SK-N-SH (cell line): ENCODE data around the gene MMP28.
A peak's percentile ranks its signal among the peaks of the same experiment; 100 is the strongest.

ENCODE experiments used
- EP300 ChIP-seq, 2 experiments: IDR thresholded peaks; 2 replicates each; pipeline versions ENCODE4 v1.4.0 to v1.6.1; 2012; ENCODE audit warnings: borderline replicate concordance in 1 of 2, low read depth in 1 of 2, low read length in 1 of 2
- EZH2phosphoT487 ChIP-seq: fragments of 200-600 bp; sonication (generic); IDR thresholded peaks from 2 replicates; pipeline ENCODE4 v1.6.1; 2017; ENCODE audit warnings: low read depth, mixed run types, mild to moderate bottlenecking, antibody characterized with exemption, moderate library complexity, borderline replicate concordance
- FOXJ3 ChIP-seq: sonication (generic); formaldehyde crosslinking; IDR thresholded peaks from 2 replicates; pipeline ENCODE4 v1.5.1; 2020; ENCODE audit warnings: mild to moderate bottlenecking, missing genetic modification reagents
- MXI1 ChIP-seq: IDR thresholded peaks from 2 replicates; pipeline ENCODE4 v1.6.1; 2012; ENCODE audit warnings: mild to moderate bottlenecking, low read depth, low read length, improper control_type of control experiment
- RAD21 ChIP-seq: IDR thresholded peaks from 2 replicates; pipeline ENCODE4 v1.6.1; 2012; ENCODE audit warnings: mild to moderate bottlenecking, low read length
- YY1 ChIP-seq: IDR thresholded peaks from 2 replicates; pipeline ENCODE4 v1.4.0; 2012; ENCODE audit warnings: low read depth, mild to moderate bottlenecking
- TF ChIP-seq, protein P1 (sequence below): fragments of 200-600 bp; sonication (generic); IDR thresholded peaks from 2 replicates; pipeline ENCODE4 v1.6.1; 2017; ENCODE audit warnings: antibody characterized with exemption, mild to moderate bottlenecking, moderate library complexity
- TF ChIP-seq, protein P2 (sequence below): fragments of 150-350 bp; IDR thresholded peaks from 2 replicates; pipeline ENCODE4 v1.6.1; 2017; ENCODE audit warnings: antibody characterized with exemption, low read length, low read depth, borderline replicate concordance
- TF ChIP-seq, protein P3 (sequence below): IDR thresholded peaks from 2 replicates; pipeline ENCODE4 v1.6.1; 2012; ENCODE audit warnings: mild to moderate bottlenecking, low read depth, low read length, moderate library complexity
- TF ChIP-seq, protein P4 (sequence below): IDR thresholded peaks from 2 replicates; pipeline ENCODE4 v1.4.0; 2012; ENCODE audit warnings: low read depth

DNA sequence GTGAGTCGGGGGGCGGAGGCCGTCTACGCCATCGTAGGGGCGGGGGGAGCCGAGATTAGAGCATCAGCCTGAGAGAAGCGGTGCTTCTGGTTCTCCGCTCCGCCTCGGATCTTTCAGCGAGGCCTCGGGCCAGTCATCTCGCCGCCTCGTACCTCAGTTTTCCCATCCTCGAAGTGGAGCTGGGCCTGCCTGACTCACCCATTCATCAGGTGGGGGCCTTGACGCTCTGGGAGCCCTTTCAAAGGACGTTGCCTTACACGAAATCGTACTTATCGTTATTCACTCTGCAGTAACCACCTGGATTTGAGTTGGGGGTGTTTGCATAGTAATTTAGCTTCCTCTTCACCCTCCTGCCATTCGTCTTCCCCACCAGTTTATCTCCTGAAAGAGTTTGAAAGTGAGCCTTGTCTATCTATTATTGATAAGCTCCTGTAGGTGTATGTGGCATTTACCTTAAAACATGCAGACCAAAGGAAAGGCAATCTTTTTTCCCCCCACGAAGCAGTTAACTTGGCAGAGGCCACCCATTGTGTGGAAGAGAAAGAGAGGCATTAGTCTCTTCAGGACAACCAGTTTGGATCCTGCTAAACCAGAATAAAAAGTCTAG lies 14.5 kb upstream of the MMP28 start:
- TF ChIP-seq, protein P1, sequence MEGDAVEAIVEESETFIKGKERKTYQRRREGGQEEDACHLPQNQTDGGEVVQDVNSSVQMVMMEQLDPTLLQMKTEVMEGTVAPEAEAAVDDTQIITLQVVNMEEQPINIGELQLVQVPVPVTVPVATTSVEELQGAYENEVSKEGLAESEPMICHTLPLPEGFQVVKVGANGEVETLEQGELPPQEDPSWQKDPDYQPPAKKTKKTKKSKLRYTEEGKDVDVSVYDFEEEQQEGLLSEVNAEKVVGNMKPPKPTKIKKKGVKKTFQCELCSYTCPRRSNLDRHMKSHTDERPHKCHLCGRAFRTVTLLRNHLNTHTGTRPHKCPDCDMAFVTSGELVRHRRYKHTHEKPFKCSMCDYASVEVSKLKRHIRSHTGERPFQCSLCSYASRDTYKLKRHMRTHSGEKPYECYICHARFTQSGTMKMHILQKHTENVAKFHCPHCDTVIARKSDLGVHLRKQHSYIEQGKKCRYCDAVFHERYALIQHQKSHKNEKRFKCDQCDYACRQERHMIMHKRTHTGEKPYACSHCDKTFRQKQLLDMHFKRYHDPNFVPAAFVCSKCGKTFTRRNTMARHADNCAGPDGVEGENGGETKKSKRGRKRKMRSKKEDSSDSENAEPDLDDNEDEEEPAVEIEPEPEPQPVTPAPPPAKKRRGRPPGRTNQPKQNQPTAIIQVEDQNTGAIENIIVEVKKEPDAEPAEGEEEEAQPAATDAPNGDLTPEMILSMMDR = no peak
- TF ChIP-seq, protein P2, sequence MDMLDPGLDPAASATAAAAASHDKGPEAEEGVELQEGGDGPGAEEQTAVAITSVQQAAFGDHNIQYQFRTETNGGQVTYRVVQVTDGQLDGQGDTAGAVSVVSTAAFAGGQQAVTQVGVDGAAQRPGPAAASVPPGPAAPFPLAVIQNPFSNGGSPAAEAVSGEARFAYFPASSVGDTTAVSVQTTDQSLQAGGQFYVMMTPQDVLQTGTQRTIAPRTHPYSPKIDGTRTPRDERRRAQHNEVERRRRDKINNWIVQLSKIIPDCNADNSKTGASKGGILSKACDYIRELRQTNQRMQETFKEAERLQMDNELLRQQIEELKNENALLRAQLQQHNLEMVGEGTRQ = no peak
- TF ChIP-seq, protein P3, sequence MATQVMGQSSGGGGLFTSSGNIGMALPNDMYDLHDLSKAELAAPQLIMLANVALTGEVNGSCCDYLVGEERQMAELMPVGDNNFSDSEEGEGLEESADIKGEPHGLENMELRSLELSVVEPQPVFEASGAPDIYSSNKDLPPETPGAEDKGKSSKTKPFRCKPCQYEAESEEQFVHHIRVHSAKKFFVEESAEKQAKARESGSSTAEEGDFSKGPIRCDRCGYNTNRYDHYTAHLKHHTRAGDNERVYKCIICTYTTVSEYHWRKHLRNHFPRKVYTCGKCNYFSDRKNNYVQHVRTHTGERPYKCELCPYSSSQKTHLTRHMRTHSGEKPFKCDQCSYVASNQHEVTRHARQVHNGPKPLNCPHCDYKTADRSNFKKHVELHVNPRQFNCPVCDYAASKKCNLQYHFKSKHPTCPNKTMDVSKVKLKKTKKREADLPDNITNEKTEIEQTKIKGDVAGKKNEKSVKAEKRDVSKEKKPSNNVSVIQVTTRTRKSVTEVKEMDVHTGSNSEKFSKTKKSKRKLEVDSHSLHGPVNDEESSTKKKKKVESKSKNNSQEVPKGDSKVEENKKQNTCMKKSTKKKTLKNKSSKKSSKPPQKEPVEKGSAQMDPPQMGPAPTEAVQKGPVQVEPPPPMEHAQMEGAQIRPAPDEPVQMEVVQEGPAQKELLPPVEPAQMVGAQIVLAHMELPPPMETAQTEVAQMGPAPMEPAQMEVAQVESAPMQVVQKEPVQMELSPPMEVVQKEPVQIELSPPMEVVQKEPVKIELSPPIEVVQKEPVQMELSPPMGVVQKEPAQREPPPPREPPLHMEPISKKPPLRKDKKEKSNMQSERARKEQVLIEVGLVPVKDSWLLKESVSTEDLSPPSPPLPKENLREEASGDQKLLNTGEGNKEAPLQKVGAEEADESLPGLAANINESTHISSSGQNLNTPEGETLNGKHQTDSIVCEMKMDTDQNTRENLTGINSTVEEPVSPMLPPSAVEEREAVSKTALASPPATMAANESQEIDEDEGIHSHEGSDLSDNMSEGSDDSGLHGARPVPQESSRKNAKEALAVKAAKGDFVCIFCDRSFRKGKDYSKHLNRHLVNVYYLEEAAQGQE = no peak
- TF ChIP-seq EP300 (IDR thresholded peaks at IDR 0.05; ENCODE audit: borderline replicate concordance in 1 of 2, low read depth in 1 of 2, low read length in 1 of 2) = no peak
- TF ChIP-seq FOXJ3 (CRISPR knock-in tag) = no peak
- no peak for TF ChIP-seq EZH2phosphoT487
- TF ChIP-seq, protein P4, sequence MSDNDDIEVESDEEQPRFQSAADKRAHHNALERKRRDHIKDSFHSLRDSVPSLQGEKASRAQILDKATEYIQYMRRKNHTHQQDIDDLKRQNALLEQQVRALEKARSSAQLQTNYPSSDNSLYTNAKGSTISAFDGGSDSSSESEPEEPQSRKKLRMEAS = no peak
- 0 out of 2 replicates have a peak, but pooled peaks have one; percentile 30 for TF ChIP-seq MXI1
- no peak; the same call in 1 of the 2 replicates for TF ChIP-seq YY1
- no peak for TF ChIP-seq RAD21
